Activated CD8-positive, alpha-beta T cell treated with anti-CD3 and anti-CD28 coated beads for 36 hours (primary cell): ENCODE measurements around the gene CEP295NL. TPM values are rescaled to one million over a fixed set of nuclear protein-coding genes. Genes with fewer than 3 reads are reported as not detected.

Experiments
- ATAC-seq: fragments of 200-7000 bp; cut with Tn5 transposase; one replicate; pipeline ENCODE4 v1.10.0; 2021; ENCODE audit warnings: mild to moderate bottlenecking, moderate library complexity
- CTCF ChIA-PET: fragments of 350-600 bp; sonication (Branson Sonifier 250); formaldehyde crosslinking; loops from one replicate; lab custom pipeline; 2021; ENCODE audit warnings: antibody characterized with exemption; lab: Charles Lee
- POLR2A ChIA-PET: fragments of 350-600 bp; sonication (Branson Sonifier 250); formaldehyde crosslinking; loops from one replicate; lab custom pipeline; 2021; ENCODE audit warnings: antibody characterized with exemption; lab: Charles Lee
- DNase-seq: peaks from one replicate; pipeline ENCODE4 v3.0.0-alpha.2; 2020
- H3K27ac Mint-ChIP-seq: one replicate; pipeline ENCODE4 v1.8.0; 2021; ENCODE audit warnings: mild to moderate bottlenecking, mixed read lengths
- H3K27me3 Mint-ChIP-seq: one replicate; pipeline ENCODE4 v1.8.0; 2021; ENCODE audit warnings: mixed read lengths
- H3K36me3 Mint-ChIP-seq: one replicate; pipeline ENCODE4 v1.8.0; 2021; ENCODE audit warnings: low read depth, mixed read lengths
- H3K4me1 Mint-ChIP-seq: one replicate; pipeline ENCODE4 v1.8.0; 2021; ENCODE audit warnings: low read depth, mixed read lengths
- H3K4me3 Mint-ChIP-seq: one replicate; pipeline ENCODE4 v1.8.0; 2021; ENCODE audit warnings: mild to moderate bottlenecking, moderate library complexity, mixed read lengths
- H3K9me3 Mint-ChIP-seq: one replicate; pipeline ENCODE4 v1.8.0; 2021; ENCODE audit warnings: mixed read lengths
- CTCF ChIP-seq: fragments of 200-600 bp; IDR thresholded peaks from one replicate; pipeline ENCODE4 v1.8.0; 2022; ENCODE audit warnings: antibody characterized with exemption, mild to moderate bottlenecking
- intact Hi-C: fragments of 100-400 bp; cut with micrococcal nuclease; formaldehyde crosslinking; loops from one replicate; pipeline ENCODE4 v1.10.0; 2022
- total RNA-seq, 2 experiments: library from RNA; stranded (reverse); gene quantifications; one replicate each; pipeline ENCODE4 v1.2.3, GENCODE V29; 2021

Gene CEP295NL
- total RNA-seq, 2 experiments from 2014 or later: 0.18 TPM; not detected in 1

- intact Hi-C loops: no loop called here
- DNase-seq (peak; percentile 84), ATAC-seq (peak; percentile 84)
- H3K4me1 Mint-ChIP-seq: peaks cover 18% of the 10 kb centered on the region
- TF ChIP-seq CTCF: no peak
- H3K27ac Mint-ChIP-seq: peak overlapping the region; percentile 75
- peaks cover 6% of the 10 kb centered on the region for H3K27me3 Mint-ChIP-seq
- POLR2A ChIA-PET: no interaction called here
- no peaks in the 10 kb centered on the region for H3K9me3 Mint-ChIP-seq
- peak overlapping the region; percentile 62 for H3K4me3 Mint-ChIP-seq
- H3K36me3 Mint-ChIP-seq: no peaks in the 10 kb centered on the region
- CTCF ChIA-PET: interaction anchor here (1.1 kb wide), 1 partner anchor 16 kb away, joined by 3 read pairs; no protein-coding TSS in a partner anchor
Observed at GRCh38 chr17:78923660-78924453, 20.9 kb upstream of the CEP295NL start.

GRCh38 chr17:78922816-78923498 lies 20.0 kb upstream of the CEP295NL start:
- no peak for TF ChIP-seq CTCF
- Mint-ChIP-seq H3K36me3 (no peaks in the 10 kb centered on the region), H3K9me3 (no peaks in the 10 kb centered on the region), H3K27me3 (peaks cover 6% of the 10 kb centered on the region), H3K4me1 (peaks cover 20% of the 10 kb centered on the region), H3K27ac (peak overlapping the region; percentile 75), H3K4me3 (peak overlapping the region; percentile 62)
- CTCF ChIA-PET: no interaction called here
- DNase-seq: peak; percentile 26
- POLR2A ChIA-PET: no interaction called here
- no peak for ATAC-seq
- intact Hi-C loops: no loop called here

- Mint-ChIP-seq H3K27ac (no peak overlapping the region), H3K27me3 (peaks cover 6% of the 10 kb centered on the region), H3K9me3 (no peaks in the 10 kb centered on the region), H3K4me1 (peaks cover 27% of the 10 kb centered on the region), H3K36me3 (no peaks in the 10 kb centered on the region), H3K4me3 (no peak overlapping the region)
- intact Hi-C loops: no loop called here
- no peak for DNase-seq
- ATAC-seq: no peak
- TF ChIP-seq CTCF: no peak
- ChIA-PET CTCF (no interaction called here), POLR2A (no interaction called here)
Observed at GRCh38 chr17:78921437-78921971, 18.5 kb upstream of the CEP295NL start.

GRCh38 chr17:78920528-78920927 lies 17.5 kb upstream of the CEP295NL start:
- TF ChIP-seq CTCF: no peak
- H3K4me1 Mint-ChIP-seq: peaks cover 36% of the 10 kb centered on the region
- H3K27me3 Mint-ChIP-seq: peaks cover 2% of the 10 kb centered on the region
- ChIA-PET CTCF (no interaction called here), POLR2A (no interaction called here)
- DNase-seq (no peak), ATAC-seq (no peak)
- no peaks in the 10 kb centered on the region for H3K36me3 Mint-ChIP-seq
- H3K4me3 Mint-ChIP-seq: no peak overlapping the region
- no peaks in the 10 kb centered on the region for H3K9me3 Mint-ChIP-seq
- intact Hi-C loops: no loop called here
- H3K27ac Mint-ChIP-seq: no peak overlapping the region
